Measurements from ENCODE around the gene C1orf159.

The C1orf159 gene

GRCh38 chr1:1149416-1149815 lies 33.5 kb upstream of the C1orf159 start:
- Histone ChIP-seq H3K9me3 (ENCODE audit: control insufficient read depth, insufficient read depth, low read length) (no peaks in the 10 kb centered on the region), H3K36me3 (ENCODE audit: control insufficient read depth, insufficient read depth, low read length) (no peaks in the 10 kb centered on the region; the same call in 1 of the 2 replicates), H3K27ac (ENCODE audit: low read length) (no peak overlapping the region), H3K4me3 (ENCODE audit: low read length) (no peak overlapping the region), H3K27me3 (ENCODE audit: control insufficient read depth, insufficient read depth, low read length) (no peaks in the 10 kb centered on the region), H3K4me1 (ENCODE audit: control insufficient read depth, insufficient read depth, low read length) (no peaks in the 10 kb centered on the region; the same call in 1 of the 2 replicates)
- no CpG with 5 or more reads among the region's 15 CpGs for WGBS (ENCODE audit: insufficient coverage, insufficient read length)
- no peak for DNase-seq (ENCODE audit: low read depth, low spot score)

- Histone ChIP-seq H3K27ac (ENCODE audit: low read length) (no peak overlapping the region), H3K4me3 (ENCODE audit: low read length) (no peak overlapping the region), H3K4me1 (ENCODE audit: control insufficient read depth, insufficient read depth, low read length) (no peaks in the 10 kb centered on the region; the same call in 1 of the 2 replicates), H3K9me3 (ENCODE audit: control insufficient read depth, insufficient read depth, low read length) (no peaks in the 10 kb centered on the region), H3K27me3 (ENCODE audit: control insufficient read depth, insufficient read depth, low read length) (no peaks in the 10 kb centered on the region), H3K36me3 (ENCODE audit: control insufficient read depth, insufficient read depth, low read length) (no peaks in the 10 kb centered on the region; the same call in 1 of the 2 replicates)
- no peak for DNase-seq (ENCODE audit: low read depth, low spot score)
- no CpG with 5 or more reads among the region's 24 CpGs for WGBS (ENCODE audit: insufficient coverage, insufficient read length)
Measured at GRCh38 chr1:1148569-1148968, 32.7 kb upstream of the C1orf159 start.

- no CpG with 5 or more reads among the region's 13 CpGs for WGBS (ENCODE audit: insufficient coverage, insufficient read length)
- H3K4me1 ChIP-seq (ENCODE audit: control insufficient read depth, insufficient read depth, low read length), result no peaks in the 10 kb centered on the region; the same call in 1 of the 2 replicates
- H3K4me3 ChIP-seq (ENCODE audit: low read length), result no peak overlapping the region
- H3K27me3 ChIP-seq (ENCODE audit: control insufficient read depth, insufficient read depth, low read length), result no peaks in the 10 kb centered on the region
- H3K36me3 ChIP-seq (ENCODE audit: control insufficient read depth, insufficient read depth, low read length), result no peaks in the 10 kb centered on the region; the same call in 1 of the 2 replicates
- no peak overlapping the region for H3K27ac ChIP-seq (ENCODE audit: low read length)
- no peaks in the 10 kb centered on the region for H3K9me3 ChIP-seq (ENCODE audit: control insufficient read depth, insufficient read depth, low read length)
- DNase-seq (ENCODE audit: low read depth, low spot score), result no peak
Measured at GRCh38 chr1:1148061-1148460, 32.2 kb upstream of the C1orf159 start.

GRCh38 chr1:1146596-1146995 lies 30.7 kb upstream of the C1orf159 start:
- no peaks in the 10 kb centered on the region for H3K9me3 ChIP-seq (ENCODE audit: control insufficient read depth, insufficient read depth, low read length)

GRCh38 chr1:1146026-1146425 lies 30.1 kb upstream of the C1orf159 start:
- H3K4me1 ChIP-seq (ENCODE audit: control insufficient read depth, insufficient read depth, low read length), result peaks cover 5% of the 10 kb centered on the region; the same call in 1 of the 2 replicates
- no peaks in the 10 kb centered on the region for H3K9me3 ChIP-seq (ENCODE audit: control insufficient read depth, insufficient read depth, low read length)
- H3K27ac ChIP-seq (ENCODE audit: low read length), result no peak overlapping the region
- DNase-seq (ENCODE audit: low read depth, low spot score), result no peak
- H3K36me3 ChIP-seq (ENCODE audit: control insufficient read depth, insufficient read depth, low read length), result no peaks in the 10 kb centered on the region; the same call in 1 of the 2 replicates
- H3K27me3 ChIP-seq (ENCODE audit: control insufficient read depth, insufficient read depth, low read length), result no peaks in the 10 kb centered on the region
- H3K4me3 ChIP-seq (ENCODE audit: low read length), result no peak overlapping the region
- WGBS (ENCODE audit: insufficient coverage, insufficient read length), result no CpG with 5 or more reads among the region's 14 CpGs

More at GRCh38 chr1:1146596-1146995, 30.7 kb upstream of the C1orf159 start:
- Histone ChIP-seq H3K27ac (ENCODE audit: low read length) (no peak overlapping the region), H3K27me3 (ENCODE audit: control insufficient read depth, insufficient read depth, low read length) (no peaks in the 10 kb centered on the region), H3K36me3 (ENCODE audit: control insufficient read depth, insufficient read depth, low read length) (no peaks in the 10 kb centered on the region; the same call in 1 of the 2 replicates), H3K4me1 (ENCODE audit: control insufficient read depth, insufficient read depth, low read length) (peaks cover 4% of the 10 kb centered on the region; the same call in 1 of the 2 replicates), H3K4me3 (ENCODE audit: low read length) (no peak overlapping the region)
- no peak for DNase-seq (ENCODE audit: low read depth, low spot score)
- no CpG with 5 or more reads among the region's 15 CpGs for WGBS (ENCODE audit: insufficient coverage, insufficient read length)

GRCh38 chr1:1145547-1145914 lies 29.6 kb upstream of the C1orf159 start:
- WGBS (ENCODE audit: insufficient coverage, insufficient read length), result no CpG with 5 or more reads among the region's 9 CpGs
- H3K36me3 ChIP-seq (ENCODE audit: control insufficient read depth, insufficient read depth, low read length), result no peaks in the 10 kb centered on the region; the same call in 1 of the 2 replicates
- no peak overlapping the region for H3K4me3 ChIP-seq (ENCODE audit: low read length)
- H3K27ac ChIP-seq (ENCODE audit: low read length), result no peak overlapping the region
- no peak for DNase-seq (ENCODE audit: low read depth, low spot score)
- H3K9me3 ChIP-seq (ENCODE audit: control insufficient read depth, insufficient read depth, low read length), result no peaks in the 10 kb centered on the region
- H3K4me1 ChIP-seq (ENCODE audit: control insufficient read depth, insufficient read depth, low read length), result peaks cover 7% of the 10 kb centered on the region; the same call in 1 of the 2 replicates
- no peaks in the 10 kb centered on the region for H3K27me3 ChIP-seq (ENCODE audit: control insufficient read depth, insufficient read depth, low read length)

- WGBS (ENCODE audit: insufficient coverage, insufficient read length), result no CpG with 5 or more reads among the region's 32 CpGs
- H3K36me3 ChIP-seq (ENCODE audit: control insufficient read depth, insufficient read depth, low read length), result no peaks in the 10 kb centered on the region; the same call in 1 of the 2 replicates
- no peaks in the 10 kb centered on the region for H3K9me3 ChIP-seq (ENCODE audit: control insufficient read depth, insufficient read depth, low read length)
- no peak overlapping the region for H3K27ac ChIP-seq (ENCODE audit: low read length)
- peaks cover 7% of the 10 kb centered on the region; the same call in 1 of the 2 replicates for H3K4me1 ChIP-seq (ENCODE audit: control insufficient read depth, insufficient read depth, low read length)
- DNase-seq (ENCODE audit: low read depth, low spot score), result no peak
- no peak overlapping the region for H3K4me3 ChIP-seq (ENCODE audit: low read length)
- H3K27me3 ChIP-seq (ENCODE audit: control insufficient read depth, insufficient read depth, low read length), result no peaks in the 10 kb centered on the region
Measured at GRCh38 chr1:1144843-1145546, 29.1 kb upstream of the C1orf159 start.

- H3K27ac ChIP-seq (ENCODE audit: low read length), result no peak overlapping the region
Measured at GRCh38 chr1:1144122-1144842, 28.4 kb upstream of the C1orf159 start.

GRCh38 chr1:1143636-1144035 lies 27.7 kb upstream of the C1orf159 start:
- H3K27ac ChIP-seq (ENCODE audit: low read length), result no peak overlapping the region
- no peak for DNase-seq (ENCODE audit: low read depth, low spot score)
- peaks cover 7% of the 10 kb centered on the region; the same call in 1 of the 2 replicates for H3K4me1 ChIP-seq (ENCODE audit: control insufficient read depth, insufficient read depth, low read length)
- H3K27me3 ChIP-seq (ENCODE audit: control insufficient read depth, insufficient read depth, low read length), result no peaks in the 10 kb centered on the region
- no CpG with 5 or more reads among the region's 14 CpGs for WGBS (ENCODE audit: insufficient coverage, insufficient read length)
- H3K36me3 ChIP-seq (ENCODE audit: control insufficient read depth, insufficient read depth, low read length), result no peaks in the 10 kb centered on the region; the same call in 1 of the 2 replicates
- H3K4me3 ChIP-seq (ENCODE audit: low read length), result no peak overlapping the region
- no peaks in the 10 kb centered on the region for H3K9me3 ChIP-seq (ENCODE audit: control insufficient read depth, insufficient read depth, low read length)

More at GRCh38 chr1:1144122-1144842, 28.4 kb upstream of the C1orf159 start:
- no peak for DNase-seq (ENCODE audit: low read depth, low spot score)
- H3K36me3 ChIP-seq (ENCODE audit: control insufficient read depth, insufficient read depth, low read length), result no peaks in the 10 kb centered on the region; the same call in 1 of the 2 replicates
- H3K27me3 ChIP-seq (ENCODE audit: control insufficient read depth, insufficient read depth, low read length), result no peaks in the 10 kb centered on the region
- H3K4me1 ChIP-seq (ENCODE audit: control insufficient read depth, insufficient read depth, low read length), result peaks cover 7% of the 10 kb centered on the region; the same call in 1 of the 2 replicates
- H3K4me3 ChIP-seq (ENCODE audit: low read length), result no peak overlapping the region
- no peaks in the 10 kb centered on the region for H3K9me3 ChIP-seq (ENCODE audit: control insufficient read depth, insufficient read depth, low read length)
- no CpG with 5 or more reads among the region's 42 CpGs for WGBS (ENCODE audit: insufficient coverage, insufficient read length)

- Histone ChIP-seq H3K27me3 (ENCODE audit: control insufficient read depth, insufficient read depth, low read length) (no peaks in the 10 kb centered on the region), H3K36me3 (ENCODE audit: control insufficient read depth, insufficient read depth, low read length) (no peaks in the 10 kb centered on the region; the same call in 1 of the 2 replicates), H3K9me3 (ENCODE audit: control insufficient read depth, insufficient read depth, low read length) (no peaks in the 10 kb centered on the region), H3K4me3 (ENCODE audit: low read length) (no peak overlapping the region), H3K4me1 (ENCODE audit: control insufficient read depth, insufficient read depth, low read length) (peaks cover 7% of the 10 kb centered on the region; the same call in 1 of the 2 replicates), H3K27ac (ENCODE audit: low read length) (no peak overlapping the region)
- no CpG with 5 or more reads among the region's 19 CpGs for WGBS (ENCODE audit: insufficient coverage, insufficient read length)
- DNase-seq (ENCODE audit: low read depth, low spot score), result no peak
Measured at GRCh38 chr1:1142844-1143243, 27.0 kb upstream of the C1orf159 start.

Data from iPS DF 6.9 (cell line).